Transverse colon (tissue), 4 donors: ENCODE results near the gene AUNIP. TPM values are rescaled to one million over a fixed set of nuclear protein-coding genes. Genes with fewer than 3 reads are reported as not detected.
A peak's percentile ranks its signal among the peaks of the same experiment; 100 is the strongest.
"Not testable (repeated sequence)": the region's sequence is repeated elsewhere in the genome, so short reads cannot be mapped to it uniquely, and the experiment has no call there.

Source experiments
- DNase-seq: peaks from one replicate; pipeline ENCODE4 v3.0.0-alpha.2; 2019
- H3K27ac ChIP-seq, 4 donors: fragments of 200-600 bp; sonication (generic); 2 replicates each; pipeline ENCODE4 v1.5.1; 2016 to 2018; ENCODE audit warnings: inconsistent platforms in 4 of 4
- H3K27me3 ChIP-seq: fragments of 200-600 bp; sonication (generic); 2 replicates; pipeline ENCODE4 v1.5.1; 2017; ENCODE audit warnings: inconsistent platforms
- H3K36me3 ChIP-seq, 4 donors: fragments of 200-600 bp; sonication (generic); 2 replicates each; pipeline ENCODE4 v1.5.1; 2017 to 2019; ENCODE audit warnings: inconsistent platforms in 4 of 4
- H3K4me1 ChIP-seq, 4 donors: fragments of 200-600 bp; sonication (generic); 2 replicates each; pipeline ENCODE4 v1.5.1; 2017 to 2020; ENCODE audit warnings: inconsistent platforms in 4 of 4
- H3K4me3 ChIP-seq, 4 donors: fragments of 200-600 bp; sonication (generic); 1 replicate in 1 of 4; 2 replicates in 3 of 4; pipeline versions ENCODE4 v1.5.1 to v1.6.1; 2017 to 2019; ENCODE audit warnings: inconsistent platforms in 4 of 4
- H3K9me3 ChIP-seq, 2 donors: fragments of 200-600 bp; sonication (generic); 2 replicates each; pipeline ENCODE4 v1.5.1; 2017 to 2019; ENCODE audit warnings: inconsistent platforms in 2 of 2
- CTCF ChIP-seq, 5 experiments: fragments of 200-600 bp in 3 of 5; fragments of 450-650 bp in 2 of 5; sonication (generic) in 3 of 5; IDR thresholded peaks; 1 replicate in 2 of 5; 2 replicates in 3 of 5; pipeline ENCODE4 v1.5.1; 2016 to 2017; ENCODE audit warnings: antibody characterized with exemption in 5 of 5, inconsistent platforms in 3 of 5, mild to moderate bottlenecking in 2 of 5, moderate library complexity in 1 of 5
- EP300 ChIP-seq: sonication (generic); formaldehyde crosslinking; IDR thresholded peaks from one replicate; pipeline ENCODE4 v1.6.1; 2017; ENCODE audit warnings: antibody characterized with exemption, low read depth
- POLR2A ChIP-seq: fragments of 450-650 bp; IDR thresholded peaks from one replicate; pipeline ENCODE4 v1.6.1; 2016; ENCODE audit warnings: antibody characterized with exemption, mild to moderate bottlenecking, moderate library complexity
- POLR2AphosphoS5 ChIP-seq, 3 donors: sonication (generic); formaldehyde crosslinking; IDR thresholded peaks; one replicate each; pipeline ENCODE4 v1.6.1; 2016; ENCODE audit warnings: antibody characterized with exemption in 3 of 3
- WGBS, 2 donors: methylation state at CpG; one replicate each; pipeline ENCODE4 v1.1.5; 2018; ENCODE audit warnings: low coverage in 1 of 2; 5-methylcytosine and 5-hydroxymethylcytosine counted together
- in situ Hi-C, 4 donors: fragments of 200-750 bp; cut with MboI; loops; one replicate each; pipeline versions ENCODE4 v1.15.0 to v1.15.1; 2017; ENCODE audit warnings: low sequenced_read_pairs in 3 of 4, low pct_ligation_motif_present in 1 of 4, low pct_unique_long_range_greater_than_20kb in 1 of 4
- intact Hi-C: fragments of 100-400 bp; cut with DNase I; formaldehyde crosslinking; loops from one replicate; pipeline ENCODE4 v1.15.1; 2023; ENCODE audit warnings: low total_unique reads
- total RNA-seq, 4 donors: library from RNA; depleted of rRNA; stranded (reverse); fragments of >200 nt; gene quantifications; one replicate each; pipeline ENCODE4 v1.1.0, GENCODE V29; 2016

The AUNIP gene
- total RNA-seq, 4 donors from 2014 or later, result 0.41 TPM; not detected in 3

DNA sequence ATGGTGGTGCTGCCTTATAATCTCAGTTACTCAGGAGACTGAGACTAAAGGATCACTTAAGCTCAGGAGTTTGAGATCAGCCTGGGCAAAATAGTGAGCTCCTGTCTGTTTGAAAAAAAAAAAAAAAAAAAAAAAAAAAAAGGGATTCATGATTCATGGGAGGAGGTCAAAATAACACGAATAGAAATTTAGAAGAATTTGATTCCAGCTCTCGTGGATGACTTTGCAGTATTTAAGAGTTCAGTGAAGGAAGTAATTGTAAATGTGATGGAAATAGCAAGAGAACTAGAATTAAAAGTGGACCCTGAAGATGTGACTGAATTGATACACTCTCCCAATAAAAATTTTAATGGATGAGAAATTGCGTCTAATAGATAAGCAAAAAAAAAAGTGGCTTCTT, 15.8 kb downstream of the AUNIP start:
- no peaks in the 10 kb centered on the region for H3K4me1 ChIP-seq
- TF ChIP-seq POLR2AphosphoS5 (IDR thresholded peaks at IDR 0.05), result no peak
- TF ChIP-seq CTCF (IDR thresholded peaks at IDR 0.05), result no peak
- TF ChIP-seq POLR2A, result no peak
- TF ChIP-seq EP300, result no peak
- WGBS, 2 donors, result 94 to 96% methylated on average over 3 of the region's 3 CpGs
- DNase-seq, result no peak
- H3K9me3 ChIP-seq, result no peaks in the 10 kb centered on the region
- no peaks in the 10 kb centered on the region for H3K27me3 ChIP-seq
- H3K4me3 ChIP-seq, result no peak overlapping the region
- H3K27ac ChIP-seq, result no peak overlapping the region
- in situ Hi-C loops, result no loop called here
- intact Hi-C loops, result no loop called here
- H3K36me3 ChIP-seq, result no peaks in the 10 kb centered on the region

DNA sequence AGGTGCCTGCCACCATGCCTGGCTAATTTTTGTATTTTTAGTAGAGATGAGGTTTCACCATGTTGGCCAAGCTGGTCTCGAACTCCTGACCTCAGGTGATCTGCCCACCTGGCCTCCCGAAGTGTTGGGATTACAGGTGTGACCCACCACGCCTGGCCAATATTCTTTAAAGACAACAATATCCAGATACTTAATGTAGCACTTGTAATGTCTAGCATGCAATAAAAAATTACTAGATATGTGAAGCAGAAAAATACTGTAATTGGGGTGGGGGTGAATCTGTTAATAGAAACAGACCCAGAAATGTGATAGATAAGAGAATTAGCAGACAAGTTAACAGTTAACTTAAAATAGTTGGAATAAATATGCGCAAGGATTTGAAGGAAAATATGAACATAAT, 19.4 kb downstream of the AUNIP start:
- H3K4me3 ChIP-seq, DNase-seq, H3K9me3 ChIP-seq, H3K36me3 ChIP-seq, H3K4me1 ChIP-seq, in situ Hi-C loops, intact Hi-C loops, H3K27me3 ChIP-seq, H3K27ac ChIP-seq: not testable (repeated sequence)
- 89 to 96% methylated on average over 4 of the region's 4 CpGs for WGBS, 2 donors

GRCh38 chr1:25837262-25837875, 21.9 kb downstream of the AUNIP start:
- Histone ChIP-seq H3K4me3 (no peak overlapping the region), H3K36me3 (peaks cover 0 to 18% (median 6%) of the 10 kb centered on the region in 4 donors), H3K27me3 (no peaks in the 10 kb centered on the region), H3K27ac (no peak overlapping the region), H3K4me1 (no peaks in the 10 kb centered on the region), H3K9me3 (no peaks in the 10 kb centered on the region)
- in situ Hi-C loops, result no loop called here
- intact Hi-C loops, result no loop called here
- peak in 3 of 5 experiments; percentile 20 to 37 (median 35) for TF ChIP-seq CTCF (IDR thresholded peaks at IDR 0.05)
- TF ChIP-seq EP300, result no peak
- WGBS, 2 donors, result 71 to 73% methylated on average over 1 of the region's 1 CpG
- DNase-seq, result no peak

- Histone ChIP-seq H3K4me3 (no peak overlapping the region), H3K27ac (no peak overlapping the region), H3K9me3 (no peaks in the 10 kb centered on the region), H3K27me3 (no peaks in the 10 kb centered on the region), H3K4me1 (no peaks in the 10 kb centered on the region), H3K36me3 (peaks cover 0 to 24% (median 8%) of the 10 kb centered on the region in 4 donors)
- in situ Hi-C loops (no loop called here), intact Hi-C loops (no loop called here)
- TF ChIP-seq POLR2AphosphoS5 (IDR thresholded peaks at IDR 0.05), result no peak
- no peak for TF ChIP-seq CTCF (IDR thresholded peaks at IDR 0.05)
- no peak for TF ChIP-seq EP300
- TF ChIP-seq POLR2A, result no peak
- no peak for DNase-seq
- WGBS, 2 donors, result 81% methylated on average over 3 of the region's 3 CpGs
These were observed 22.6 kb downstream of the AUNIP start for GRCh38 chr1:25836695-25837094.

- intact Hi-C loops (loop anchor here (5.0 kb wide), 1 partner anchor 1032 kb away; no protein-coding TSS in a partner anchor), in situ Hi-C loops (no loop called here)
- H3K4me1 ChIP-seq, result no peaks in the 10 kb centered on the region
- no peak overlapping the region for H3K27ac ChIP-seq
- DNase-seq, result no peak
- no peaks in the 10 kb centered on the region for H3K27me3 ChIP-seq
- no peak for TF ChIP-seq EP300
- no peak for TF ChIP-seq CTCF (IDR thresholded peaks at IDR 0.05)
- no peak for TF ChIP-seq POLR2A
- TF ChIP-seq POLR2AphosphoS5 (IDR thresholded peaks at IDR 0.05), result no peak
- H3K36me3 ChIP-seq, result peaks cover 0 to 41% (median 21%) of the 10 kb centered on the region in 4 donors
- no peaks in the 10 kb centered on the region for H3K9me3 ChIP-seq
- WGBS, 2 donors, result 62 to 100% methylated on average over 1 to 3 of the region's 3 CpGs
- H3K4me3 ChIP-seq, result no peak overlapping the region
These were observed 24.4 kb downstream of the AUNIP start for GRCh38 chr1:25834894-25835293.
